Small intestine (tissue), 7 donors: ENCODE results near the gene TAS1R2. TPM values are rescaled to one million over a fixed set of nuclear protein-coding genes. Genes with fewer than 3 reads are reported as not detected.

Source experiments
- DNase-seq, 2 donors: peaks; one replicate each; pipeline versions ENCODE4 v3.0.0 to v3.0.0-alpha.2; 2013
- FAIRE-seq: peaks from 2 replicates; lab custom pipeline; 2012; peaks lifted over from hg19 to GRCh38; lab: Jason Lieb, UNC
- H3K27ac ChIP-seq, 3 donors: one replicate each; pipeline ENCODE4 v1.5.1; 2013; ENCODE audit warnings: low read length in 2 of 3, mild to moderate bottlenecking in 2 of 3, control low read depth in 1 of 3, inconsistent platforms in 1 of 3, low read depth in 1 of 3, moderate library complexity in 1 of 3
- H3K27me3 ChIP-seq, 3 donors: one replicate each; pipeline ENCODE4 v1.6.1; 2013; ENCODE audit warnings: low read length in 3 of 3, inconsistent platforms in 1 of 3; ENCODE audit not compliant: control insufficient read depth in 3 of 3, insufficient read depth in 3 of 3
- H3K36me3 ChIP-seq, 3 donors: one replicate each; pipeline ENCODE4 v1.6.1; 2013; ENCODE audit warnings: low read length in 3 of 3, inconsistent platforms in 1 of 3, low read depth in 1 of 3, mild to moderate bottlenecking in 1 of 3, moderate library complexity in 1 of 3; ENCODE audit not compliant: control insufficient read depth in 3 of 3, insufficient read depth in 2 of 3
- H3K4me1 ChIP-seq, 3 donors: one replicate each; pipeline ENCODE4 v1.6.1; 2013; ENCODE audit warnings: low read length in 2 of 3, inconsistent platforms in 1 of 3, low read depth in 1 of 3, mild to moderate bottlenecking in 1 of 3, moderate library complexity in 1 of 3; ENCODE audit not compliant: control insufficient read depth in 3 of 3, insufficient read depth in 2 of 3
- H3K4me3 ChIP-seq, 3 donors: one replicate each; pipeline ENCODE4 v1.5.1; 2013; ENCODE audit warnings: low read length in 3 of 3, control low read depth in 1 of 3, inconsistent platforms in 1 of 3, low read depth in 1 of 3, mild to moderate bottlenecking in 1 of 3, moderate library complexity in 1 of 3
- H3K9me3 ChIP-seq, 2 donors: one replicate each; pipeline ENCODE4 v1.6.1; 2013; ENCODE audit warnings: low read depth in 1 of 2, low read length in 1 of 2; ENCODE audit not compliant: control insufficient read depth in 2 of 2, insufficient read depth in 1 of 2
- WGBS, 3 donors: extraction: QIAGEN DNeasy Blood & Tissue Kit; methylation state at CpG; one replicate each; pipeline ENCODE4 v1.1.7; 2013; 5-methylcytosine and 5-hydroxymethylcytosine counted together
- polyA plus RNA-seq, 4 donors: library from polyadenylated mRNA; stranded (reverse) in 3 of 4; unstranded in 1 of 4; fragments of 200-250 nt in 3 of 4; fragments of 120-200 nt in 1 of 4; gene quantifications; one replicate each; pipeline versions ENCODE4 v1.2.1 to v1.2.3, GENCODE V29; 2013
- donor health status: healthy with polysubstance abuse.
- donor health status: control.
- donor health status: control.
- donor health status: Bipolar disorder and iron deficiency.
- donor health status: healthy.

The TAS1R2 gene
- polyA plus RNA-seq, 4 donors, result not detected

- Histone ChIP-seq H3K9me3 (no peaks in the 10 kb centered on the region), H3K4me1 (no peaks in the 10 kb centered on the region), H3K4me3 (no peak overlapping the region), H3K27me3 (peaks cover 0 to 5% (median 2%) of the 10 kb centered on the region in 3 donors), H3K36me3 (no peaks in the 10 kb centered on the region), H3K27ac (no peak overlapping the region)
- no peak for DNase-seq
- WGBS, 3 donors, result 57 to 62% (median 60%) methylated on average over 13 of the region's 13 CpGs
- FAIRE-seq, result no peak
These were observed 56.2 kb downstream of the TAS1R2 start for GRCh38 chr1:18803151-18803791.

DNA sequence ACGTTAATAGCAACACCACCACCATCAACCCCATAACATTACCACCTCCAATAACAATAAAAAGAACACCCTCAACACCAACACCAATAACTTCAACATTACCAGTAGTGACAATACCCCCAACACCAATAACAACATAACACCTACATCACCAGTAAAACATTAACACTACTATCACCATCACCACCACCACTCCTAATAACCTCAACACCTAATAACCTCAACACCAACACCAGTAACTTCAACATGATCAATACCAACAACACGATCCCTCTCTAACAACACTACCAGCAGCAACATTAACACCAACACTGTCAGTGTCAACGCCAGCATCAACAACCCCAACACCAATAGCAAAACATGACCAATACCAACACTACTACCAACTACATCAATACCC lies 57.2 kb downstream of the TAS1R2 start:
- Histone ChIP-seq H3K27me3 (peaks cover 0 to 5% (median 0%) of the 10 kb centered on the region in 3 donors), H3K36me3 (no peaks in the 10 kb centered on the region), H3K4me3 (no peak overlapping the region), H3K9me3 (no peaks in the 10 kb centered on the region), H3K4me1 (no peaks in the 10 kb centered on the region), H3K27ac (no peak overlapping the region)
- DNase-seq (no peak), FAIRE-seq (no peak)
- WGBS, 3 donors, result 77 to 89% (median 84%) methylated on average over 3 of the region's 3 CpGs

GRCh38 chr1:18800258-18800657 lies 59.2 kb downstream of the TAS1R2 start:
- Histone ChIP-seq H3K4me1 (no peaks in the 10 kb centered on the region), H3K4me3 (no peak overlapping the region), H3K36me3 (no peaks in the 10 kb centered on the region), H3K9me3 (no peaks in the 10 kb centered on the region), H3K27me3 (peaks cover 0 to 5% (median 0%) of the 10 kb centered on the region in 3 donors), H3K27ac (no peak overlapping the region)
- FAIRE-seq, result no peak
- no peak for DNase-seq
- 69 to 81% (median 80%) methylated on average over 5 to 6 of the region's 6 CpGs for WGBS, 3 donors

DNA sequence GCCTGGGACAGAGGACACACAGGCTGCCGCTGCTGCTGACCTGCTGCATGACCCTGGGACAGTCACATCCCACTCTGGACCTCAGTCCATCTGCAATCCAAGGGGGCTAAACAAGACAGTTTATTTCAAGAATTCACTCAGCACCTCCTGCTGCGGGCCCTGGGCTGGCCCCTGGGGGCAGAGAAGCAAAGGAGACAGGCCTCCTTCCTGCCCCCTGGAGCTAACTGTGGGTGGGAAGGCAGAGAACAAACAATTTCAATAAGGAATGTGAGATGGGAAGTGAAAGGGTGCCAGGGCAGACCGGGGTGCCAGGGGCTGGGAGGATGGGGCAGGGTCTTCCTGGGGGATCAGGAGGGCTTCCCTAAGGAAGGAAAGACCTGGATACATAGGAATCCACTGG lies 60.0 kb downstream of the TAS1R2 start:
- DNase-seq, result no peak
- H3K4me1 ChIP-seq, result no peaks in the 10 kb centered on the region
- FAIRE-seq, result no peak
- no peak overlapping the region for H3K27ac ChIP-seq
- H3K9me3 ChIP-seq, result no peaks in the 10 kb centered on the region
- 44 to 65% (median 62%) methylated on average over 3 of the region's 3 CpGs for WGBS, 3 donors
- peaks cover 0 to 4% (median 0%) of the 10 kb centered on the region in 3 donors for H3K27me3 ChIP-seq
- no peak overlapping the region for H3K4me3 ChIP-seq
- H3K36me3 ChIP-seq, result no peaks in the 10 kb centered on the region

DNA sequence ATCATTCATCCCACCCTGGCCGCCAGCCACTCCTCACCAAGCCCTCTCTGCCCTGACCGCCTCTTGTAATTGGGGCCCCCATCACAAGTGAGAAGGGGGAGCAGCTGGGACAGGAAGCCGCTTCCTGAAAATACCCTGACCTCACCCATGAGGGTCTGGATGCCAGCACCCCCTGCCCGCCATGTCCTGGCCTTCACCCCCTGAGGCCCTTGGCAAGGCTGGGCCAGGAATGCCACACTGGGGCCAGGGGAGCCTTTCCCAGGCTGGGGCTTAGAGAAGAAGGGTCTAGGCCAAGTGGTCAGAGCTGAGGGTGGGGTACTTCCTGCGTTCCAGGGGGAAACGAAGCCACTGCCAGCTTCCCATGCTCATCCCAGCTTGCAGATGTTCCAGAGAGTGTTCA lies 60.5 kb downstream of the TAS1R2 start:
- no peak for DNase-seq
- Histone ChIP-seq H3K36me3 (no peaks in the 10 kb centered on the region), H3K27me3 (peaks cover 0 to 4% (median 0%) of the 10 kb centered on the region in 3 donors), H3K9me3 (no peaks in the 10 kb centered on the region), H3K4me1 (no peaks in the 10 kb centered on the region), H3K27ac (no peak overlapping the region), H3K4me3 (no peak overlapping the region)
- FAIRE-seq, result no peak
- 64 to 71% (median 66%) methylated on average over 6 of the region's 6 CpGs for WGBS, 3 donors

GRCh38 chr1:18798533-18798932 lies 60.9 kb downstream of the TAS1R2 start:
- FAIRE-seq (no peak), DNase-seq (no peak)
- Histone ChIP-seq H3K4me3 (no peak overlapping the region), H3K36me3 (no peaks in the 10 kb centered on the region), H3K27me3 (peaks cover 0 to 4% (median 0%) of the 10 kb centered on the region in 3 donors), H3K9me3 (no peaks in the 10 kb centered on the region), H3K4me1 (no peaks in the 10 kb centered on the region), H3K27ac (no peak overlapping the region)
- WGBS, 3 donors, result 29 to 63% (median 38%) methylated on average over 13 of the region's 13 CpGs

DNA sequence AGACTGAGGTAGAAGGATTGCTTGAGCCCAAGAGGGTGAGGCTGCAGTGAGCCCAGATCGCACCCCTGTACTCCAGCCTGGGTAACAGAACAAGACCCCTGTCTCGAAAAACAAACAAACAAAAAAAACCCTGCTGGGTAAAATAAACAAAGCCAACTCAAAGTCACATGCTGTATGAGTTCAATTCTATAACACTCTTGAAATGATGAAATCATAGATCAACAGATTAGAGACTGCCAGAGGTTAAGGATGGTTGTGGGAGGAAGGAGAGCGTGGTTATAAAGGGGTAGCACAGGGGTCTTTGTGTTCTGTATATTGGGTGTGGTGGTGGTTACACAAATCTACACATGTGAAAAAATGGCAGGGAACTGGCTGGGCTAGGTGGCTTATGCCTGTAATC lies 62.5 kb downstream of the TAS1R2 start:
- Histone ChIP-seq H3K9me3 (no peaks in the 10 kb centered on the region), H3K36me3 (no peaks in the 10 kb centered on the region), H3K27ac (no peak overlapping the region), H3K4me3 (no peak overlapping the region), H3K4me1 (no peaks in the 10 kb centered on the region), H3K27me3 (peaks cover 0 to 9% (median 0%) of the 10 kb centered on the region in 3 donors)
- FAIRE-seq (no peak), DNase-seq (no peak)
- 57 to 72% (median 64%) methylated on average over 3 of the region's 3 CpGs for WGBS, 3 donors

DNA sequence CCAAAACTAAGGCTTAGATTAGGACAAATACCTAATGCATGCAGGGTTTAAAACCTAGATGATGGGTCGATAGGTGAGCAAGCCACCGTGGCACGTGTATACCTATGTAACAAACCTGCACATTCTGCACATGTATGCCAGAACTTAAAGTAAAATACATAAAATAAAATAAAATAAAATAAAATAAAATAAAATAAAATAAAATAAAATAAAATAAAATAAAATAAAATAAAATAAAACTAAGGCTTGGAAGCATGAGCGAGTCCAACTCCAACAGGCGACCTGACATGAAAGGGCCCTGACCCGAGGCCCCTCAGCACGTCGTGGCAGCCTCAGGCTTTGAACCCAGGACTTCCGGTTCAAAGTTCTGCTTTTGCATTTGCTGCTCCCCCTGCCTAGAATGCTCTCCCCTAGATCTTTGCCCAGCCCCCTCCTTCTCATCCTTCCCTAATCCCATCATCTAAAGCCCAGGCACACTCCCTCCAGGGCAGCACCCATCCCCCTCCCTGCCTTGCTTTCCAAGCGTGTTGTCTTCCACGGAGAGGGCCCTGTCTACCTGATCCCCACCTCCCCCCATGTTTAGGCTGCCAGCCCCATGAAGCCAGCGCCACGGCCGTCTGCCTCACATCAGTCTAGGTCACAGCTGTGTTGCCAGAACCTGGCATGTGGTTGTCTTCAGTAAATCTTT lies 64.3 kb downstream of the TAS1R2 start:
- H3K27me3 ChIP-seq, result peaks cover 0 to 9% (median 0%) of the 10 kb centered on the region in 3 donors
- no peak overlapping the region for H3K4me3 ChIP-seq
- no peak for FAIRE-seq
- no peak overlapping the region for H3K27ac ChIP-seq
- DNase-seq, result no peak
- no peaks in the 10 kb centered on the region for H3K9me3 ChIP-seq
- WGBS, 3 donors, result 58 to 68% (median 65%) methylated on average over 14 of the region's 14 CpGs
- H3K4me1 ChIP-seq, result no peaks in the 10 kb centered on the region
- no peaks in the 10 kb centered on the region for H3K36me3 ChIP-seq
